Stimulated activated CD4-positive, alpha-beta T cell treated with anti-CD3 and anti-CD28 coated beads, Interleukin-4, amount 100 ng/mL, for 1 hour (primary cell): ENCODE data around the gene OR10A4.
"Not testable (repeated sequence)": the region's sequence is repeated elsewhere in the genome, so short reads cannot be mapped to it uniquely, and the experiment has no call there.

ENCODE experiments used
- DNase-seq: peaks from one replicate; pipeline ENCODE4 v3.0.0-alpha.2; 2020

OR10A4 gene, protein sequence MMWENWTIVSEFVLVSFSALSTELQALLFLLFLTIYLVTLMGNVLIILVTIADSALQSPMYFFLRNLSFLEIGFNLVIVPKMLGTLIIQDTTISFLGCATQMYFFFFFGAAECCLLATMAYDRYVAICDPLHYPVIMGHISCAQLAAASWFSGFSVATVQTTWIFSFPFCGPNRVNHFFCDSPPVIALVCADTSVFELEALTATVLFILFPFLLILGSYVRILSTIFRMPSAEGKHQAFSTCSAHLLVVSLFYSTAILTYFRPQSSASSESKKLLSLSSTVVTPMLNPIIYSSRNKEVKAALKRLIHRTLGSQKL

GRCh38 chr11:6876325-6876724 lies at the start of gene OR10A4:
TSS of gene OR10A4 (plus strand) at chr11:6876625. CDS start at chr11:6876648, 23 bp downstream.
- DNase-seq, result no peak

DNA sequence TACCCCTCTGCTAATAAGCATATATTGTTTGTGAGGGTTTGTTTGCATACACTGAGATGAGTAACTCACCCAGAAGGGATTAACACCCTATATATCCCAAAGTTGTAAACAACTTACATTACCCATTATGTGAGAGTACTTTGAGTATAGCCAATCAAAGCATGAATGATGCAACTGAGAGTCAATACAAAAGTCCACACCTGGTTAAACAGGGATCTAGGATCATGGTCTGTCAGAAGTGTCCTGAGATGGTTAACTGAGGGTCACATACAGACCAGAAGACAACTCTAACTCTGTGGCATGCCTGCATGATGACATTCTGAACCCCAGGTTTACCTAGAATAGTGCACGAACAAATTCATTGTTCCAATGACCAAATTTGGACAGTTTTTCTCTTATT lies 48.3 kb upstream of the OR10A4 start:
- no peak for DNase-seq

DNA sequence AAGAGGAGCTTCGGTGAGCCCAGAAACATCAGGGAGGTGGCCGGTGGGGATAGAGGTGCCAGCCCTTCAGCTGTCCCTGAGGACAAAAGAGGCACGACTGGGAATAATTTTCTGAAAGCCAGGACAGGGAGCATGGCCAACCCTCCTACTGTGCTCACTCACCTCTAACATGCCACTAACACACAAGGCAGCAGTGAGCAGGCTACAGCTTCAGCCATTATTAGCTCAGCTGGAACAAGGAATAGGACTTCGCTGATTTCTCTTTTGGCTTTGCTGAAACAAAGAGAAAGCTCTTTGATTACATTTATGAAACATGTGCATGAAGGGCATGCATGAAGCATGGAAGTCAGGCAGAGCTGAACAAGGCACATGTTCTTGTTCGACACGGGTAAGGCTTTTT lies 43.1 kb upstream of the OR10A4 start:
- DNase-seq, result no peak

GRCh38 chr11:6834021-6834420 lies 42.4 kb upstream of the OR10A4 start:
- no peak for DNase-seq

DNA sequence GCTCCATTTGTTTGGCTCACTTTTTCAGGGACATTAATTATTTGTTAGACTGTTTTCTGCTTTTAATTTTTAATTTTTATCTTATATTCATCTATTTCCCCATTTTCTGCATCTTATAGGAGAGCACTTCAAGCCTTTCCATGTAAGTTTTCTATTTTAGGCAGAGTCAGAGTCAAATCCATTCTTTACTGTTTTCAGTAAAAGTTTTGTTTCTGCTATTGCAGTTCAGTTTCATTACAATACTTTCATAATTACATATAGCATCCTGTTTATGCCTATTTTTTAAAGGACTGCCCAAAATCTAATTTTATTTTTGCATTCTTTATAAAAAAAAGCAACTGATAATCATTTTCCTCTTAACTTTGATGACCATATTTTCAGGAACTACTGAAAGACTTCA lies 34.7 kb upstream of the OR10A4 start:
- DNase-seq, result no peak

DNA sequence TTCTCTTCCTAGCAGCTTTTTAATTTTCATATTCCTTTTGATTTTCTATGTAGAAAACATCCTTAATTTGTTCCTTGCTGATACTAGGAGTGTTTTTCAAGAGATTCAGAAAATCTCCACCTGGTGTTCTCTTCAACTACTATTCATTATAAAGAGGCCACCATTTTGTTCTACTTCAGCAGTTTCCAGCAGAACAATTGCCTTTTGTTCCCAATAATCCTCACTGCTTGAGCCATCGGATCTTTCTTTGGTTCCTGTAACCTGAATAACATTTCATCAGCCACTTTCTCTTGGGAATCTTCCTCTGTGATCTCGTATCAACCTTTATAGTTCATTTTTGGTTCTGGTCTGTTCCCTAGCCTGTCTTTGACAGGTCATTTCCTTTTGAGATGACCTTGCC lies 32.8 kb upstream of the OR10A4 start:
- DNase-seq, result no peak

DNA sequence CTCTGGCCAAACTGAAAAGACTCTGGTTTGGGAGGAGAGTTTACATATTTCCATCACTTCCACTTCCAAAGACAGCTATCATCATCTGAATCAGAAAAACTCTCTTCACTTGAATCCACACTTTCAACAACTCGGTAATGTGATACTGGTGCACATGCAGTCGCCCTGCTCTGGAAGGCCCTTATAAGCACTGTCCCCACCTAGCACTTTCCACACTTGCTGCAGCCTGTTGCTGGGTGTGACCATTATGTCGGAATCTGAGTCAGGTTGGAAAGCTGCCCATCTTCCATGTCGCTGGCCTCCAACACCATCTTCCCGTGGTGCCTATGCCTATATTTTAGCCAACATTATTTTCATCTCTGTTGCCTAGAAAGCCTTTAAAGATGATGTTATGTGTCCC lies 32.1 kb upstream of the OR10A4 start:
- DNase-seq, result no peak

GRCh38 chr11:6845383-6845782 lies 31.0 kb upstream of the OR10A4 start, which contains the start of gene OR10A5:
TSS of gene OR10A5 (plus strand) at chr11:6845683. CDS start at chr11:6845683, 0 bp downstream.
- DNase-seq, result no peak

DNA sequence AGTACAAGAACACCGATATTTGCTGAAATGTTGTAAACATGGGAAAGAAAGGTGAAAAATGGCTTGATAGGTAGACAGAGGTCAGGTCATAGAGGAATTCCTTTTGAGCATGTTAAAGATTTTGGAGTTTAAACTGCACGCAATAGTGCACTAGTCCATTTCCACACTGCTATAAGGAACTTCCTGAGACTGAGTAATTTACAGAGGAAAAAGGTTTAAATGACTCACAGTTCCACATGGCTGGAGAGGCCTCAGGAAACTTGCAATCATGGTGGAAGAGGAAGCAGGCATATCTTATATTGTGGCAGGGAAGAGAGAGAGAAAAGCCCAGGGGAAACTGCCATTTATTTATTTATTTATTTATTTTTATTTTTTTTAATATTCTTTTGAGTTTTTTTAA lies 25.9 kb upstream of the OR10A4 start:
- DNase-seq, result no peak

DNA sequence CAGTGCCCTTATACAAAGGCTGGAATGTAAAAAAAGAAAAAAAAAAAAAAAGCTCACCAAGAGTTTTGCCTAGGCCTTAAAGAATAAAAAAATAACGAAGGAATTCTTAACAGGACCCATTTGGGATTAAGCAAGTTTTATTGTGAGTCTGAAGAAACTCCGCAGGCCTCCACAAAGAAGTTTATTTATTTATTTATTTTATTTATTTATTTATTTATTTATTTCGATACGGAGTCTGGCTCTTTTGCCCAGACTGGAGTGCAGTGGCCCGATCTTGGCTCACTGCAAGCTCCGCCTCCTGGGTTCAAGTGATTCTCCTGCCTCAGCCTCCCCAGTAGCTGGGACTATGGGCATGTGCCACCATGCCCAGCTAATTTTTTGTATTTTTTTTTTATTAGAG lies 21.6 kb upstream of the OR10A4 start:
- not testable (repeated sequence) for DNase-seq

- no peak for DNase-seq
These were observed 20.4 kb upstream of the OR10A4 start for GRCh38 chr11:6855971-6856541.

- no peak for DNase-seq
These were observed 19.6 kb upstream of the OR10A4 start for GRCh38 chr11:6856871-6857270.

DNA sequence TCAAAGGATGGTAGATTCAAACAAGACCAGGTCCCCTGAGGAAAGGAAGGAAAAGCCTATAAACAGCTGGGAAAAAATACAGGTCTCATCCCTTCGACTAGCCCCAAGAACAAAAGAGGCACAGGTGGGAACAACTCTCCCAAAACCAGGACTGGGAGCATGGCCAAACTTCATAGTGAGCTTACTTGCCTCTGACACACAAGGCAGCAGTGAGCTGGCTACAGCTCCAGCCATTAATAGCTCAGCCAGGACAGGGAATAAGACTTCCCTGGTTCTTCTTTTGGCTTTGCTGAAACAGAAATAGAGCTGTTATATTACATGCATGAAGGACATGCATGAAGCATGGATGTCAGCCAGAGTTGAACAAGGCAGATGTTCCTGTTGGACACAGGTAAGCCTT lies 13.5 kb upstream of the OR10A4 start, which contains the start of gene OR10A2:
OR10A2 (plus strand) TSS at position 97 of the 400 bp plus-strand sequence. CDS start 6,698 bp downstream, outside the sequence.
- DNase-seq, result no peak

- no peak for DNase-seq
These were observed 12.0 kb upstream of the OR10A4 start for GRCh38 chr11:6864438-6864837.

GRCh38 chr11:6871278-6871677 lies 5.1 kb upstream of the OR10A4 start:
- DNase-seq, result no peak

GRCh38 chr11:6875761-6876160 lies 664 bp upstream of the OR10A4 start:
- DNase-seq, result no peak

DNA sequence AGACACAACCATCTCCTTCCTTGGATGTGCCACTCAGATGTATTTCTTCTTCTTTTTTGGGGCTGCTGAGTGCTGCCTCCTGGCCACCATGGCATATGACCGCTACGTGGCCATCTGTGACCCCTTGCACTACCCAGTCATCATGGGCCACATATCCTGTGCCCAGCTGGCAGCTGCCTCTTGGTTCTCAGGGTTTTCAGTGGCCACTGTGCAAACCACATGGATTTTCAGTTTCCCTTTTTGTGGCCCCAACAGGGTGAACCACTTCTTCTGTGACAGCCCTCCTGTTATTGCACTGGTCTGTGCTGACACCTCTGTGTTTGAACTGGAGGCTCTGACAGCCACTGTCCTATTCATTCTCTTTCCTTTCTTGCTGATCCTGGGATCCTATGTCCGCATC lies 489 bp downstream of the OR10A4 start:
- DNase-seq, result no peak

DNA sequence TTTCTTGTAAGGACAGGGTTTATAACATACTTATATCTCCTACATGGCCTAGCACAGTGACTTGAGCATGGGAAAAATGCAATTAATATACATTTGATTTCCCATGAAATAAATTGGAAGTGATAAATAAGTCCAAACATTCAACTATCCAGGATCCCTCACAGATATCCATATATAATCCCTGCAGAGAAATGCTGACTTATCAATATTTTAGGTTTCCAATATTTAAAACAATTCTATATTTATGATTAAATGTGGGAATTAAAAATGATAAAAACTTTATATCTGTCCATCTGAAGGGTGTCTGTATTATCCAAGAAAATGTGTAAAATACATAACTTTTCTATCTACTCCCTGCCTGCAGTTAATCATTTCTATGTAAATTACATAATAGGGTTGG lies 6.3 kb downstream of the OR10A4 start:
- DNase-seq, result no peak

- not testable (repeated sequence) for DNase-seq
These were observed 11.3 kb downstream of the OR10A4 start for GRCh38 chr11:6887711-6888110.

DNA sequence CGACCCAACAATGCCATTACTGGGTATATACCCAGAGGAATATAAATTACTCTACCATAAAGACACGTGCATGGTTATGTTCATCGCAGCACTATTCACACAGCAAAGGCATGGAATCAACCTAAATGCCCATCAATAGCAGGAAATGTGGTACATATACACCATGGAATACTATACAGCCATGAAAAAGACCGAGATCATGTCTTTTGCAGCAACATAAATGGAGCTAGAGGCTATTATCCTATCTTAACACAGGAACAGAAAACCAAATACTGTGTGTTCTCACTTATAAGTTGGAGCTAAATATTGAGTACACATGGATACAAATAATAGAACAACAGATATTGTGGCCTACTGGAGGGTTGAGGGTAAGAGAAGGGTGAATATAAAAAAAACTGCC lies 12.4 kb downstream of the OR10A4 start:
- no peak for DNase-seq

GRCh38 chr11:6889835-6890234 lies 13.4 kb downstream of the OR10A4 start:
- no peak for DNase-seq

DNA sequence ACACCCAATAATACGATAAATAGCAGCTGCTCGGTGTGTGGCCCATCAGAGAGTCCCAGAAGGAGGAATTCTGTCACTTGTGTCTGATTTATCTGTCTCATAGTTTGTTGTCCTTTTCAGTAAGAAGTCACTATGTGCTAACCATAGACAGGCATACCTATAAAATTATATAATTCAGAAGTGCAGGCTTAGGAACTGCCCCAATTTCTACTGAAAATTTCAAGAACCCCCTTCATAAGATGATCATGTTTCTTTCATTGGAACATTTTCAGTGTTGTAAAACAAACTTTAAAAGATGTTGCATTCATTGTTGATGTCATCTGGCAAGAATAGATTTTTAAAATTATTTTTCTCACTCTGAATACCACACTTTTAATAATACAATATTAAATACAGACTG lies 16.0 kb downstream of the OR10A4 start, which contains the start of gene OR2D2:
OR2D2 (minus strand) TSS at position 101 of the 400 bp plus-strand sequence; CDS start at position 101, 0 bp downstream.
- no peak for DNase-seq

DNA sequence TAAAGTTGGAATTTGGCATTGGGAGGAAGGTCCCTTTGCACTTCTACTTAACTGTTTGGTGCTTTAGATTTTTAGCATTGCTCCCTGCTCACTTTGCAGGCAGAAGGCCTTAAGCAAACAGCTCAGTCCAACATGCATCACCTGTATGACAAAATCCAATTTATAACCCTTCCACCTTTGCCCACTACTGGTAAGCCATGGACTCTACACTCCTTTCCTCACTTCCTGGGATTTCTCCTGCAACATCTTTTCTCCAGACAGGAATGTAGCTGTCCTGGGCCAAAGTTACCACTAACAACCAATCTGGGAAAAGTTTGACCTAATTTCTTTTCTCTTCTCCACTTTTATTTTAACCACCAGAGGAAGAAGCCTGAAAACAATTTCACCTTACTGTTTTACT lies 17.7 kb downstream of the OR10A4 start:
- DNase-seq, result no peak

GRCh38 chr11:6895010-6895409 lies 18.6 kb downstream of the OR10A4 start:
- DNase-seq, result no peak

DNA sequence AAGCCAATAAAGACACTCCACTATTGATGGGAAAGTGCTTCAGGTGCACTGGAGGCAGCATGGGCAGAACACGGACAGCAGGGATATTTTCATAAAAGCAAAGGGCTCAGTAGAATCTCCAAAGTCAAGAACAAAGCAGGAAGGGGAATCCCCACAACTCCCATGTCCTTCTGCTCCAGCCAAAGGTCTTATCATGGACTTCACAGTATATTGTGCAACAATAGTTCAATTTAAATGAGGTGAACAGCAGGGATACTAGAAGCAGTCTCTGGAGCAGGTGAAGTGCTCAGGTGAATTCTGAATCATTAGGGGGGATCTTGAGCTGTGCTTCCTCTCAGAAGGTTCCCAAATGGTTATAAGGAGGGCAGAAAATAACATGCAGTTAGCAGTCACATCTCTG lies 22.5 kb downstream of the OR10A4 start:
- no peak for DNase-seq
